ENCODE measurements around the gene IL1RAP.

The IL1RAP gene

DNA sequence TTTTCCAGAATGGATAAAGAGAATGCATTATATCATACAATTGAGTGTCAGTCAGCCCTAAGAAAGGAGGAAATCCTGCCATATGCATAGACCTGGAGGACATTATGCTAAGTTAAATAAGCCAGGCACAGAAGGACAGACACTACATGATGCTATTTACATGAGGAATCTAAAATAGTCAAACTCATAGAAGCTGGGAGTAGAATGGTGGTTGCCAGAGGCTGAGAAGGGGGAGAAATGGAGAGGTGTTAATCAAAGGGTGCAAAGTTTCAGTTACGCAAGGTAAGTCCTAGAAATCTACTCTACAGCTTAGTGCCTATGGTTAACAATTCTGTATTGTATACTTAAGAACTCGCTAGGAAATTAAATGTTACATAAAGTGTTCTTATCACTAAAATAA is 66.5 kb downstream of the IL1RAP start:
- no peak for DNase-seq

DNA sequence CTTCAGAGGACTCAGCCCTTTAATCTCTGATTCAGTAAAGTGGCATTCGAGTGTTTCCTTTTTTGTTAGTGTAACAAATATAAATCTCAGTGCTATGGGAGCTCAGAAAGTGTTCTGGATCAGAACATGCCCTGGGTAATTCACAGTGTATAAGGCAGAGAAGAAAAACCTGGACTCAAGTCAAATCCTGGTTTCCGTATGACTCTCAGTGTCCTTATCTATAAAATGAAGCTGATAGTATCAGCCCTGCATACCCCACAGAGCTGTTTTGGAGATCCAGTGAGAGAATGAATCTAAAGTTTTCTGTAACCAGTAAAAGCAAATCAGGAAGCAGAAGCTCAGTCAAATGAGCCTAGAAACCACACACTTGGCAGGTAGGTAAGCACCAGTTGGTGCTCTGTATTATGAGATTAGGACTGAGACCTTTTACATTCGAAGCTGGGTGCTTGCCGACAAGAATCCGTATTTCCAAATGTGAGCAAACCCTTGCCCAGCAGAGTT is 67.2 kb downstream of the IL1RAP start:
- no peak for DNase-seq

DNA sequence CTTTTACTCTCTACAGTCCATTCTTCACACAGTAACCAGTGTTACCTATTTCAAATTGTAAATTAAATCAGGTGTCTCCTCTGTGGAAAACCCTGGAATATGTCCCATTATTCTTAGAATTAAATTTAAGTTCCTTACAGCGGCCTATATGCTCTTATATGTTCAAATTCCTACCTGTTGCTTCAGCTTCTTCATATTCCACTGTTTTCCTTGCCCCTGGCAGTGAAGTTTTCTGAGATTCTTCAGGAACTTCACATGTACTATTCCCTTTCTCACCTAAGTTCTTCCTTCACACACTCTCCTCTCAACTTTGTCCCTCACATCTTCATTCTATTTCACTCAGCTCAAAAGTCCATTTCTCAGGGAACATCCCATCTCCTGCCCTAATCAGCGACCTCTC is 68.8 kb downstream of the IL1RAP start:
- no peak for DNase-seq

DNA sequence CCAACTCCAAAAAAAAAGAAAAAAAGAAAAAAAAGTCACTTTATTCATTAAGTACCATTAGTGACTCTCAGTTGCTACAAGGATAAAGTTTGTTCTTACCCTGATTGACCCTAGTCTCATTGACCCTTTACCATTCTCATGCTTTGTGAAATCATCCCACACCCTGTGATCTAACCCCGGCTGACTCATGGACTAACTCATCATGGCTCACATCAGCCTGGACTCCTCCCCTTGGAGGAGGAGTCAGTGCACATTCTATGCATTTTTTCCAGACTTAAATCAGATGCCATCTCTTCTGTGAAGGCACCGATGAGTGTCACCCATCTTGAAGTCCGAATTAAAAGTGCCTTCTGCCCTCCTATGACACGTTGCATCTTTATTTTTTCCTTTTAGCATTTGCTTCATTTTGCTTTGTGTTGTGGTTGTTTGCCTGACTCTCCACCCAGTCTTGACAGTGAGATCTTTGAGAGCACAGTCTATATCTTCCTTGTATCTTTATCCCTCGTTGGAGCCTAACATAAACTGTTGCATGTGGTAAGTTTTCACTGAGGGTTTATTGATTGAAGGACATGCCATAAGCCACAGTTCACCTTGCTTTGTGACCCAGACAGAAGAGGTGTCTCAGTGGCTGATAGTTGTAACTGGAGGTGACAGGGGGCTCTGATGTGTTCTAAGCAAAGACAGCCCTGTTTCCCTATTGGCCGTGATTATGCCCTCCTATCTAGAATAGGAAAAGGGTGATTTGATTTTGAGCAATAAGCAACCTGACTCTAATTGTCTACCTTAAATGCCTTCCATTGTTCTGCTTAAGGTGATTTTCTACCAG is 72.1 kb downstream of the IL1RAP start:
- DNase-seq = no peak

DNA sequence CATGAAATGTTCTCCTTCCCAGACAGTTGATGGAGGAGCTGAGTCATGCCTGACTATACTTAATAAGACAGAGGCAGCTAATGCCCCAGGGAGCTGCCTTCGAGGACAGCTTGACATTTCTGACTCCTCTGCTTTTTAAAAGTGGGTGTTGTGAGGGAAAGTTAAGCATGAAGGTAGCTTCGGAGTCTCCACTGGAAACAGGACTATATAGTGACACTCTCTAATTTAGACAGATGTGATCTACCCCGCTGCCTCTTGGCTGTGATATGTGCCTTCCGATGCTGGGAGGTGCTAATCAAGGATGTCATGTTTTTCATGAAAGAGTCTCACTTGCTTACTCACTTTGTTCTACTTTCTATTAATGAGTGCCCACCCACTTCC is 72.7 kb downstream of the IL1RAP start:
- DNase-seq = no peak

DNA sequence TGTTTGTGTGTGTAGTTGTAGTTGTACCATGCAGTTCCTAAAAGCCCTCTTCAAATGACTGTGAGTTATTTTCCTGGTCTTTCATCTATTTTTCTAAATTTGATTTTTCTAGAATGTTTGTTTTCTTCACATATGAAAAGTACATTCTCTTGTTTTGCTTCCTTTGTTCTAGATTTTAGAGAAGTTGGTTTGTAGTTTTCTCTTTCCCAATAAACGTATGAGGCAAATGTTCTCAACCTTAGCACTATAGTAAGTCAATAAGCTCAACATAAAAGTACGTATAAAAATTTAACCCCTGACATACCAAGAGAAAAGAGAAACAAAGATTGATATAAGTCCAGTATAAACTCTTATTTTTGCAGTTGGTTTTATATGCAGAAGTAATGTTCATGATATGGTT is 74.7 kb downstream of the IL1RAP start:
- no peak for DNase-seq

DNA sequence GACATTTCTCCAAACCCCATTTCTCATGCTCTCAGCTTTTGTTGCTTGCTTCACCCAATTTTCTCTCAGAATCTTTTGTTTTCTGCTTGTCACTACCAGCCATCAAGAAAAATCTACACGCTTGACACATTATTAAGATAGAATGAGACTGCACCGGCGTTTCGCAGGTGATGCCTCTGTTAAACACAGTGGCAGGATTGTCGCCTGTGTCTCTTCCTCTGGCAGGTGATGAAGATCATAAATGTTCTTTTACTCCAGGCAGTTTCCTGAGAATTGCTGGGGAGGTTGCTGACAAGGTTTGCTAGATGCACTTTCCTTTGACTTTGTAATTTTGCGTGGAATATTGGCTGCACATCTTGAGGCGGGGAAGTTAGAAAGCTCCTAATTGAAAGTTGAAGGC is 75.4 kb downstream of the IL1RAP start:
- no peak for DNase-seq

DNA sequence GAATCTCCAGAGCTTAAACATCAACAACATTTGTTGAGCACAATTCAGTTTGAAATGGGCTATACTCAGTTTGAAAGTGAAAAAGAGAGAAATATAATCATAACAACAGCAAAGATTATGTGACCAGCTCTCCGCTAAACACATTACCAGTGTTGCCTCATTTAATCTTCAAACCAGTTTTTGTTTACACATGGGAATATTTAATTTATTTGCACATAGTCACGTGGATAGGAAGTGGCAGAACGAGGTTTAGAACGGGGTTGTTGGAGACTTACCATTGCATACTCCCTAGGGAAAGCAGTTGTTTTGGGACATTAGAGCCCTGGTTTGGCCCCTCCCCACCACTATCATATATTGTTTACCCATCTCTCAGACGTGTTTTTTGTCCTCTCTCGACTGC is 77.2 kb downstream of the IL1RAP start:
- DNase-seq = peak; percentile 41

DNA sequence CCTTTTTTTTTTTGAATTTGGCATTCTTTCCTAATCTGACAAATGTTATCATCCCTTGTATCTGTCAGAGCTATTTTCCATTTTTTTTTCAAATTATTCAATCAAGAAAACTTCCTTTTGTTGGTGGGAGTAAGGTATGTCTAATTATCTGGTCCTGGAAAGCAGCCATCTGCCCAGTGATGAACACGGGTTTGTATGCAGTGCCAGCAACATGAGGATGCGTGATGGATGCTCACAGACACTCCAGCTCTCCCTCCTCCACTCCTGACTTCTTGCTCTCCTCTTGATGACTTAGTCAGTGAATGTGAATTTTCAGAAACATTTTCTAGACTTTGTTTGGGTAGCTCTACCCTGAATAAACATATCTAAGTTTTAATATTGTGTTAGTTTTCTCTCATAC is 79.2 kb downstream of the IL1RAP start:
- no peak for DNase-seq

DNA sequence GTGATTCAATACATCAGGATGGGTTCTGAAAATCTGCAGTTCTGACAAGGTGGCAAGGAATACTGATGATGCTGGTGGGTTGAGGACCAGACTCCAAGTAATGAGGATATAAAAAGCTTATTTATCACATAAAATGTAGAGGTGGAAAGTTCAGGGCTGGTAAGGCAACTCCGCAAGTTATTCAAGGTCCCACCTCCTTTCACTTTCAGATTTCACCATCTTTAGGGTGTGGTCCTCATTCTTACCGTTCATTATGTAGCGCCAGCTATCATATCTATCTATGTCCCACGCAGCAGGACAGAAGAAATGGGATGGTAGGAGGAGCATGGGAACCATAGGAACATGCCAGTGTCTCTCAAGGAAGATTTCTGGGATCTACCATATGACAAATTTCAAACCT is 80.3 kb downstream of the IL1RAP start:
- DNase-seq = no peak

DNA sequence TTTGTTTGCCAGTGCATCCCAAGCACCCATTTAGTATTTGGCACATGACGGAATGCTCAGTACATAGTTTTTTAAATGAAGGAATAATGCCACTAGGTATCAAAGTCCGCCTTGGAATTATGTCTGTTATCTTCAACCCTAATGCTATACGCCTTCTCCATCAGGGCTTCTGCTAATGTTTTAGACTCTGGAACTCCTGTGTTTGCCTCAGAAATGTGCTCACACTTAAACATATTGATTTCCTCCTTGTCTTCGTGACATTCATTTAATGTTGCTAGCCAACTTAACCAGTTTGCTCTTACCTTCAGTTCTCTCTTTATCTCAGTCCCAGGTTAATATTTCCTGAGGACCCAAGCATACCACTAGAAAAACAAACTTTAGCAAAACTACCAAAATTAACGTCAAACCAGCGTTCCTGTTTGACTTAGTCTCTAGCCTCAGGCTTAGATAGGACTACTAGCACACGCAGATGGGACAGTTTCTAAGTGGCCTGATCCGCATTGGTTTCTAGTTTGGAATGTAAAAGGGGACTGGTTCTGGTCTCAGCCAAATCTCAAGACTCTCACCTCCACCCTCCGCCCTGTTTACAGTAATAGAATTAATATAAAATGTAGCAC is 81.4 kb downstream of the IL1RAP start:
- DNase-seq = no peak

DNA sequence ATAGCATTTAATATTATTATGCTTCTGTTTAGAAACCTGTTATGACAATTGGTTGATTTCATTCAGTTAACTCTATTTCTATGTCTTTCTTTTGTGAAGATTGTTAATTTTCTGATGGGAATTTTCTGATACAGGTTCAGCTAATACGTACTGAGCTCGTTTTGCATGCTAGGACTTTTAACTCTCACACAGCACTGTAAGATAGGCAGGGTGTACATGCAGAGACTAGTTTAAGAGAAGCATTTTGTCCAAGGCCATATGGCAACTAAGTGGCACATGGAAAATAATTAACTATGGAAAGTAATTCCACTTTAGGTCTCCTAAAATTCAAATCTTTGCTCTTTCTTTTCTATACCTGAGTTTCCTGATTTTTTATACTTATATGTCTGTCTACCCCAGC is 81.9 kb downstream of the IL1RAP start:
- no peak for DNase-seq

DNA sequence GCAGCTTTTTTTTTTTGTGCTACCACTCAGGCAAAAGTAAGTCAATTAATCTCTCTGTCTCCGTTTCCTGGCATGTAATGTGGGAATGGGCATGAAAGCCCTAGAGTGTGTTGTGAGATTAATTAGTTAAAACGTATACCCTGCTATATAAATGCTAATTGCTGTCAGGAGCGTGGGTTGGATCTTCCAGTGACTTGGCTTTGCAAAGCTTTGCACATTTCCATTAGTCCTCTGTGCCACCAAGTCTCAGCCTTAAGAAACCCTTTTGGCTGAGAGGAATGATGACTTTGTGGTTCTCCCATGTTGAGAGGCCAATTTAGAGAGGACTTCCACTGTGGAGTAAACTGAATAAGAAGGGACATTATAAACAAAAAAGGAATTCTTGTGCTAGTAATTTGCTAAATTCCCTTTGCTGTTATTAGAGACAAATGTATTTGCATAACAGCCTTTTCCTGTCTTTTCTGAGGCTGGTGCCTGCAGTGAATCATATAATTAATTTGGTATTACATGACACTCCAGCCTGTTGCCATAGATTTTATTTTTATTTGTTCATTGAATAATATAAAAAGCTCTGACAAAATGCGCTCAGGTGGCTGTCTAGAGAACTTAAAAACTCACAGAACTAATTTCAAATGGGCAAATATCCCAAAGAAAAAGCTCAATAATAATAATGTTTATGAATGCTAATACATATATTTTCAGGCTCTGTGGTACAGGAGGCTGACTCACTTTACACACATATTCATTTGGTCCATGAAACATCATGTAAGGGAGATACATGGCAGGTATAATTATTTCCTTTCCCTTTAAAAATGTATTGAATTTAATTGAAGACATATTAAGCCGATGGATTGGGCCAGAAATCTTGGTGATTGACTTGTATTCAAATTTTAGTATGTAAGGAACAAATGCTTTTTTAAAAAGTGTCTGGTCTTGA is 82.7 kb downstream of the IL1RAP start:
- DNase-seq = peak; percentile 27

DNA sequence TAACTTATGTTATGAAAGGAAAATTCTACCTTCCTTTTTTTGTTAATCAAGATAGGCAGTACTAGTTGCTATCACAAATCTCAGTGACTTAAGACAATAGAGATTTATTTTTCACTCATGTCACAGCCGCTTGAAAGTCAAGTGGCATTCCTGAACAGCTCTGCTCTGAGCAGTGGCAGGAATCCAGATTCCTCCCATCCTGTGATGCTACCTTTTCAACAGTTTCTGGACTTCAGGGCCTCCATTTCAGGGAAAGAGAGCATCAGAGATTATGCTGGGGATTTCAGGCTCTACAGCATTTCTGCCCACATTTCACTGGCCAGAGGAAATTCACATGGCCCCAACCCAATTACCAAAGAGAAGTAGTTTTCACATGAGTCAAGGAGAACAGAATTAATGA is 83.4 kb downstream of the IL1RAP start:
- no peak for DNase-seq

DNA sequence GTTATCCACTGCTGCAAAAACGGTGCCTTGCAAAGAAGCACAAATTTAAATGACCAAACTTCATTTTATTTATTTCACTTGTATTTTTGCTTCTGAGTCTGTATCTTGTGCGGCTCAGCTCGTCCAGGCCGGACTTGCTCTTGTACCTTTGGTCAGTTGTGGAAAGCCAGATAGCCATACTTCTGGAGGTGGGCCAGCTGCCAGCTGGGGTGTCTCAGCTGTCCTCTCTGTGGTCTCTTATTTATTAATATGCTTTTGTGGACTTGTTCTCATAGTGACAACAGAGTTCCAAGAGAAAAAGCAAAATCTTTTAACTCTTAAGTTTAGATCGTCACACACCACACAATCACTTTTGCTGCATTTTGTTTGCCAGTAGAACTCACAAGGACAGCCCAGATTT is 87.7 kb downstream of the IL1RAP start:
- DNase-seq = no peak

DNA sequence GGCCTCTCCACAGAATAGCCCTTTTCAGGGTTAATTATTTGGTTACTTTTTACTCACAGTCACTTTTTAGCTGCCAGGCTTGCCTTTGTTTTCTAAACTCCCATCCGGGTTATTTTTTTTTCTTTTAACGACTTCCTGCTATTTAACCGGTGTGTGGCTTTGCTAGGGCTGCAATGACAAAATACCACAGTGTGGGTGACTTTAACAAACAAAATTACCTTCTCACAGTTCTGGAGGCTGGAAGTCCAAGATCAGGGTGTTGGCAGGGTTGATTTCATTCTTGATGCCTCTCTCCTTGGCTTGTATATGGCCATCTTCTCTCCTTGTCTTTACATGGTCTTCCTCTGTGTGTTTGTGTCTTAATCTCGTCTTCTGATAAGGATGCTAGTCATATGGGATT is 91.5 kb downstream of the IL1RAP start:
- DNase-seq = no peak

DNA sequence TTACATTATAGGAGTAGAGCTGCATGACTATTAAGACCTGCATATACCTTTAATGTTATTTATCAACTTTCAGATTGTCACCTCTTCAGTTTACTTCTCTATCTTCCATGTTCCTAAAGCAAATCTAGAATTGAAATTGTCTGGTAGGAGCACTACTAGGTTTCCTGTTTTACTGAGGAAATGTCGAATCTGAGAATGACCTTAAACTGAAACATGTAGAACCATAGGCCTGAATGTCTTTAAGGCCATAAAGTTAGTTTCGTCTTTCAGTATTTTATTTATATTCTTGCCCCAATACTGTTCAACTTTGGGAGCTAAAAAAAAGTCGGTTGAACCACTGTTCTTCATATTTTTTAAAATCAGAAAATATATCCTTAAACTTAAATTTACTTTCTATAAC is 92.7 kb downstream of the IL1RAP start:
- no peak for DNase-seq

DNA sequence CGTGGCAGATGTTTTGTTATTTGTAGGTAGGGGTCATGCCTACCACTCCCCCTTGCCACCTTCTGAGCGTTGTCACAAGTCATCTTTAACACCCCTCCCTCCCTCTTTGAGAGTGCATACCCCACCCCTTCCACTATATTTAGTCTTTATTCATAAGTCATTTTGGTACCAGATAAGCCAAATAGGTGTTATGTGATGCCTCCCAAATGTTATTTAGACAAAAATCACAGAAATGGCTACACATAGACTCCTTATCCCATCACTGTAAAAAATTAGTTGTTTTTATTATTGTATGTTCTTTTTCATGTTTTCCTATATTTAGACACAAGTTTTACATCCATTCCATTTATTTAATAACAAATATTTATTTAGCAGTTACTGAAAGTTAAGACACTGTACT is 93.1 kb downstream of the IL1RAP start:
- no peak for DNase-seq

DNA sequence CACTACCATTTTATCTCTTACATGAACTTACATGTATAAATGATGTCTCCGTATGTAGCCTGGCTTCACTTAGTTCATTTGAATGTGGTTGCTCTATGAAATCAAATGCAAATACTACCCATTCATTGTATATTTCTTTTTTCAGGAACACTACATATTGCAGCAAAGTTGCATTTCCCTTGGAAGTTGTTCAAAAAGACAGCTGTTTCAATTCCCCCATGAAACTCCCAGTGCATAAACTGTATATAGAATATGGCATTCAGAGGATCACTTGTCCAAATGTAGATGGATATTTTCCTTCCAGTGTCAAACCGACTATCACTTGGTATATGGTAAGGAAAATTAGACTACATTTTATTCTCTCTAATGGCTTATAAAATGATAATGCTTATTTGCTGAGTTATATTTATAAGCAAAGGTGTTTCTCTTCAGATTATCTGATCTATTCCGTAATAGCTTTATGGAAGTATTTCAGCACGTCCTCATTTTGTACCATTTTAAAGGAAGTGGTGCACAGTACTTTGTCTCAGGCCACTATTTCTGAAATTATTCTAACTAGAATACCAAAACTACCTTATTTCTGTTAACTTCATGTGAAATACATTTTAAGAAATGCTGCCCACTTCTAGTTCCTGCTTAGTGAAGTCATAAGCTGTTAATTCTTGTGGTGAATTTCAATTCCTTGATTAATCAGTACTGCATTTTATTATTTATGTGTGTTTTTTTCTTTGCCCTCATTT is 95.1 kb downstream of the IL1RAP start:
- DNase-seq = no peak

DNA sequence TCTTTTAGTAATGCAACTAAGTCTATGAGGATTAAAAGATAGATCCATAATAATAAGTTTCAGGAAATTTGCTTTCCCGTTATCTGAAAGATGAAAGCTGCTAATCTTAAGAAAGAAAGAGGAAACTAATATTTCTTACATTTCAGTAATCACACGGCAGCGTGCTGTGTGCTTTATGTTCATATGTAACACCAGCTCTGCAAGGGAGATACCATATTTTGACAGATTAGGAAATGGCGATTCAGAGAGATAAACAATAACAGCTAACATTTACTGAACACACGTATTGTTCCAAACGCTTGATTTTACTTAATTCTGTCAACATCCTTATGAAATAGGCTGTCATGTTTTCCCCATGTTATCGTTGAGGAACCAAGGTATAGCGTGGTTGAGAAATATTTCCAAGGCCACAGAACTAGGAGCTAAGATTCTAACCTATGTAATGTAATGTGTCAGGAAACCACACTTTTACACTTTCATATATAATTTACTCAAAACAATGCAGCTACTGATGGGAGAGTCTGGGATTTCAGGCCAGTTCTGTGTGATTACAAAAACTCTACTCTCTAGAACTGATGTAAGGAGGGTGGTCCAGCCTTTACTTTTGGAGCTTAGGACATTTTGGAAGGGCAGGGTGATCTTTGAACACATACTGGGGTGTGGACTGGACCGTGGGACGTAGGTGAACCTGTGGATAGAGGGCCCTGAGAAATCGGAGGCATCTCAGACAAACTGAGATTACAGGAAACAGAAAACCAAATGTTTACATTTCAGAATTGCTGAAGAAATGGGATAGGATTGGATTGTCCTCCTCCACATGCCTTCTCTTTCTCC is 100.6 kb downstream of the IL1RAP start:
- DNase-seq = no peak

DNA sequence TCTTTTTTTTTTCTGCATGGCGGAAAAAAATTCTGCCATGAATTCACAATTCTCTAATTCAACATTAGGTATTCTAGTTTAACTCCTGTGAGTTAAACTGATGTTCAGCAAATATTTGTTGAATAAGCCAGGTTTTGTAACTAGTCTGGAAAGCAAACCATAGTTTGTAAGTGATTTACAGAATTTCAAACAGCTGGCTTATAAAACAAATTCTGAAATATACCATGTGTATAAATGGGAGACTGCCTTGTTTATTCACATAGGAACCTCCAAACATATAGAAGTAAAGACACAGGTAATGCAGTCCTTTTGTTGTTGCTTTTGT is 101.1 kb downstream of the IL1RAP start:
- DNase-seq = no peak

DNA sequence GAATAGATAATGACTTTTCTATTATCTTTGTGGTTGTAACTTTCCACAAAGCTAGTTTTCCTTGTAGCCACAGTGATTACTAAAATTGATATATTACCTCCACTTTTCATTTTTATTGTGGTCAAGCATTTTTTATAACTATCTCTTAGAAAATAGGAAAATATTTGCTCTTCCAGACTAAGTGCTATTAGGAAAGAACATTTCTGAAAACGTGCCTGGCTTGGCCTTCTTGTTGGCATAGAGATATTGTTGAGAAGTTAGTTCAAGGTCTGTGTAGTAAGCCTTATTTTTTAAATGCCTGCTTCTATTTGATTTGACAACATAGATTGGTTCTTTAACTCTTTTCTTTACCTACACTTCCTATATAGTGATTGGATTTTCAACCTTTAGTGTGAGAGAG is 101.7 kb downstream of the IL1RAP start:
- no peak for DNase-seq
